ENCODE measurements around the gene ID1. TPM values are rescaled to one million over a fixed set of nuclear protein-coding genes. Genes with fewer than 3 reads are reported as not detected.

The ID1 gene
- total and polyA plus RNA-seq, 10 donors: 47.6 to 222 (median 123) TPM

DNA sequence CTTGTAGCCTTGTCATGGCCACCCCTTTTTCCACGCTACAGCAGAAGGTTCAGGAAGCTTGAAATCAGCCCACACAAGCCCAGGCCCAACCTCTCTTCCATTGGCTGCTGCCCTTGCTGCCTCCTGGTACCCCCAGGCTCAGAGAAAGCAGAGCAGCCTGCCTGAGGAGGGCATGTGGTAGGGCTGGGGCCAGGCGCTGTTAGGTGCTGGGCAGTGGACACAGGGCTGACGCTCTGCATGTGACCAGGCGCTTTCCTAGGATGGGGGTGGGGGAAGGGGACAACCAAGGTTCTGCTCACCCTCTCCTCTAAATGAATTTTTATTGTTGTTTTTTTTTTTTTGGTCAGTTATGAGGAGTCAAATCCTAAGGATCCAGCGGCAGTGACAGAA, 36.3 kb upstream of the ID1 start:
- no peaks in the 10 kb centered on the region for H3K27me3 ChIP-seq (replicated peaks in 1 of 7)
- peaks cover 0 to 74% (median 44%) of the 10 kb centered on the region in 6 donors for H3K36me3 ChIP-seq
- H3K27ac ChIP-seq: peak overlapping the region in 4 of 8 donors; percentile 38 to 97 (median 78)
- no peak for DNase-seq
- intact Hi-C loops (cut with DNase I; ENCODE audit: low total_unique reads): no loop called here
- H3K9me3 ChIP-seq: no peaks in the 10 kb centered on the region
- peaks cover 9 to 52% (median 34%) of the 10 kb centered on the region in 6 donors for H3K4me1 ChIP-seq
- whole genome bisulfite sequencing, 5 donors: 84 to 91% (median 90%) methylated on average over 5 of the region's 5 CpGs
- TF ChIP-seq POLR2AphosphoS5 (IDR thresholded peaks at IDR 0.05) (peak in 2 of 3 donors; percentile 13 to 15), POLR2A (IDR thresholded peaks at IDR 0.05) (no peak), CTCF (IDR thresholded peaks at IDR 0.05 in 8 of 11, conservative IDR thresholded peaks at IDR 0.05 in 3 of 11) (no peak)
- H3K4me3 ChIP-seq: no peak overlapping the region

GRCh38 chr20:31569163-31570020, 35.7 kb upstream of the ID1 start:
- peak; percentile 45 to 94 (median 87) for TF ChIP-seq CTCF (IDR thresholded peaks at IDR 0.05 in 8 of 11, conservative IDR thresholded peaks at IDR 0.05 in 3 of 11)
- TF ChIP-seq POLR2AphosphoS5 (IDR thresholded peaks at IDR 0.05): peak in 1 of 3 donors; percentile 24
- TF ChIP-seq POLR2A (IDR thresholded peaks at IDR 0.05): no peak

DNA sequence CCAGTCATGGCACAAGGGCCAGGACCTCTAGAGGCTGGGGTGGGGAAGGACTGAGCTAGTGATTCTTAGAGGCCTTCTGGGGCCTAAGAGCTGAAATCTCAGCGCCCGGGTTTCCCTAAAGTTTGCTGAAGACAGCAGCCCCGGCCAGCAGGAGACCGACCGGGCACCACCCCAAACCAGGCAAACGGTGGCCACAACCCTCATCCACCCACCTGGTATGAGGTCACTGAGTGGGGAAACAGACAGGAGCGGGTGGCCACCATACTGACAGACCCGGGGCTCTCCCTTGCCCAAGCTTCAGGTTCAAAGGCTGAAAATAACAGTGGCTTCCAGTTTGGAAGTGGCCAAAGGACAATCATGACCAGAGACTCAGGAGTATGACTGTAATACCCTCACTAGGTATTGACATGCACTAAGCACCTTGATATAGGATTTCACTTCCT, 35.0 kb upstream of the ID1 start:
- Histone ChIP-seq H3K36me3 (peaks cover 0 to 61% (median 32%) of the 10 kb centered on the region in 6 donors), H3K27ac (peak overlapping the region in 7 of 8 donors; percentile 24 to 97 (median 90)), H3K4me1 (peaks cover 9 to 62% (median 40%) of the 10 kb centered on the region in 6 donors), H3K27me3 (replicated peaks in 1 of 7) (no peaks in the 10 kb centered on the region), H3K4me3 (no peak overlapping the region), H3K9me3 (no peaks in the 10 kb centered on the region)
- intact Hi-C loops (cut with DNase I; ENCODE audit: low total_unique reads): no loop called here
- DNase-seq: no peak
- no peak for TF ChIP-seq POLR2AphosphoS5 (IDR thresholded peaks at IDR 0.05)
- TF ChIP-seq POLR2A (IDR thresholded peaks at IDR 0.05): no peak
- TF ChIP-seq CTCF (IDR thresholded peaks at IDR 0.05 in 8 of 11, conservative IDR thresholded peaks at IDR 0.05 in 3 of 11): no peak
- WGBS, 5 donors: 69 to 100% (median 78%) methylated on average over 1 to 8 of the region's 8 CpGs

More at GRCh38 chr20:31569163-31570020, 35.7 kb upstream of the ID1 start:
- Histone ChIP-seq H3K27ac (peak overlapping the region in 7 of 8 donors; percentile 24 to 97 (median 59)), H3K4me3 (no peak overlapping the region), H3K36me3 (peaks cover 0 to 68% (median 38%) of the 10 kb centered on the region in 6 donors), H3K27me3 (replicated peaks in 1 of 7) (no peaks in the 10 kb centered on the region), H3K4me1 (peaks cover 9 to 59% (median 40%) of the 10 kb centered on the region in 6 donors), H3K9me3 (no peaks in the 10 kb centered on the region)
- peak; percentile 86 for DNase-seq
- 36 to 47% (median 40%) methylated on average over 10 of the region's 10 CpGs for WGBS, 5 donors
- intact Hi-C loops (cut with DNase I; ENCODE audit: low total_unique reads): no loop called here
